NOMO-1 treated with DMSO at 0.1 percent for 48 hours (cell line): ENCODE data around the gene CCDC71L.

Experiments used
- DNase-seq: peaks from one replicate; lab custom pipeline; 2025; ENCODE audit not compliant: unreplicated experiment; lab: John Stamatoyannopoulos, UW

The CCDC71L gene

DNA sequence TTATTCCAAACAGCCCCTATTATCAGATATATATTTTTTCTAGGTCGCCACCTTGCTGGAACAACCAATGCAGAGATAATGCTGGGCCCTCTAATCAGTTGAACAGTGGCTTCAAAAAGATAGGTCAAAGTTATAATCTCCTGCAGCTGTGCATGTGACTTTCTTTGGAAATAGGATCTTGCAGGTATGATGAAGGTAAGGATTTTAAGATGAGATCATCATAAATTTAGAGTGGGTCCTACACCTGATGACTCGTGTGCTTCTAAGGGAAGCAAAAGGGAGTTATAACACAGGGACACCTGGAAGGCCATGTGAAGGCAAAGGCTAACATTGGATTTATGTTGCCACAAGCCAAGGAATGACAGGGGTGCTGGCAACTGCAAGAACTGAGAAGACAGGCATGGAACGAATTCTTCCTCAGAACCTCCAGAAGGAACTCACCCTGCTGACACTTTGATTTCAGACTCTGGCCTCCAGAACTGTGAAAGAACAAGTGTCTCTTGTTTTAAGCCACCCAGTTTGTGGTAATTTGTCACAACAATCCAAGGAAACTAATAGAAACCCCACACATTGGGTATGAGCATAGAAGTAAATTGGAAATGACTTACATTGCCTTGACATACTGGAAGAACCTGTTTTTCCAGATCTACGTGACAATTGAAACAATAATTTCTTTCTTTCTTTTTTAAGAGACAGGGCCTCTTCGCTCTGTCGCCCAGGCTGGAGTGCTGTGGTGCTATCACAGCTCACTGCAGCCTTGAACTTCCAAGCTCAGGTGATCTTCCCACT, 34.4 kb downstream of the CCDC71L start:
- no peak for DNase-seq

DNA sequence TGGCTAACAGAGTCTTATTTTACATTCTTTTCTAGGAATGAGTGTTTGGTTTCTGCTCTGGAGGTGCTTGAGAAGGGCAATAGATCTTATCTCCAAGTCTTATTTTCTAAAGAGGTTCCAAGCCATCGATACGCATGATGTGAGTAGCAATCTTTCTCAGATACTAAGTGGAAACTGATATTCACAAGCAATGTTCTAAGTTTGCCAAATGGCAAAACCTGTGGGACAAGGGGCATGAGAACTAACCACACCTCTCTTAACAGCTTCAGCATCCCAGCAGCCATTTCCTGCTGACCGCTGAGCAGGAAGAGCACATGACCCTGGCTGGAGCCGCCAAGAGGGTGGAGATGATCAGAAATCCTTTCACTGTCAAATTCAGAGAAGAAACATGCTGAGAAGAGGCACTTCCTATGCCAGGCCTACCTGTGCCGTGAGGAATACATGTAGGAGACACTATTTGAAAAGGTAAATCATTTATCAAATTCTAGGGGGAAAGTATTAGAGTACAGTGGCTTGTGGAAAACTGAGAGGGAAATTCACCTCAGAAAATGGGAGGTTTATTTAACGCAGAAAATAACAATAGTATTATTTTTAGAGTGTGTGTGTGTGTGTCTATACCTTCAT, 35.2 kb downstream of the CCDC71L start:
- DNase-seq: no peak

DNA sequence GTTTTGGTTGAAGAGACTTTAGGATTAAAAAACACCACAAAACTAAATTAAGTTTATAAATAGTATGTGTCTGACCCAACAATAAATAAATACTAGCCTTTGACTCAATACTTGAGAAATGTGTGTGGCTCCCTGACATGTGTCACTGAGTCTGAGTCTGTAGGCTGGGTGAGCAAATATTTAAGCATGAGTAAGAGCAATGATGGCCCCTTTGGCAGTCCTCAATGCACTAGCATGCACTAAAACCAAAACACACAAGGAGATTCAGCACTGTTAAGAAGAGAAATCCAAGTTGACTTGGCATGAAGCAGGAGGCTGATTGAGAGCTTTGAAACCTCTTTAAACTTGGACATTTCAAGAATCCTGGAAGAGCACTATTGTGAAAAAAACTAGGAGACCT, 37.1 kb downstream of the CCDC71L start:
- DNase-seq: no peak

DNA sequence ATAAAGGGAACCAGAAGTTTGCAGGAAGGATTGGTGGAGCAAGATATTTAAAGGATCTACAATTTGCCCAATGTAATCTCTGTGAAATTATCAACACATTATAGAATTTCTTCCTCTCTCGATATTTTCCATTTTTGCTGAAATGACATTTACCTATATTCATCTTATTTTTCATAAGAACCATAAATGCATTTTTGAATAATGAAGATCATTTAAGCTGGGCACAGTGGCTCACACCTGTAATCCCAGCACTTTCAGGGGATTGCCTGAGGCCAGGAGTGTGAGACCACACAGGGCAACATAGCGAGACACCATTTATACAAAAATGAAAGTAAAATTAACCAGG, 37.7 kb downstream of the CCDC71L start:
- DNase-seq: no peak

DNA sequence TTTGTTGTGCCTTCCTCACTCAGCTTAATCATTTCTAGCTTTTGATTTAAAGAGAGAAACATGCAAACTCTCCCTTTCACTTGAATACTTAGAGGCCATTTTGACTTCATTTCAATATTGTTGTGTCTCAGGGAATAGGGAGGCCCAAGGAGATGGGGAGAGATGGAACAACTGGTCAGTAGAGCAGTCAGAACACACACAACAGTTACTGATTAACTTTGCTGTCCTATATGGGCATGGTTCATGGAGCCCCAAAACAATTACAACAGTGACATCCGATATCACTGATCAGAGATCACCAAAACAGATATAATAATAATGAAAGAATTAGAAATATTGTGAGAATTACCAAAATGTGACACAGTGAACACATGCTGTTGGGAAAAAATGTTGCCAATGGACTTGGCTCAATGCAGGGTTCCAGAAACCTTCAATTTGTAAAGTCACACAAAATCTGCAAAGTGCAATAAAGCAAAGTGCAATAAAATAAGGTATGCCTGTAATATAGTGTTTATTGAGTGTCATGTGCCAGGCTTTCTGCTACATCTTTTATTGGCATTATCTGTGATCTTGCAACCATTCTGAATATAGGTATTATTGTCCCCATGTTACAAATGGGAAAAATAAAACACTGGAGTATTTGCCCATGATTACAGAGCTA, 38.2 kb downstream of the CCDC71L start:
- DNase-seq: no peak

DNA sequence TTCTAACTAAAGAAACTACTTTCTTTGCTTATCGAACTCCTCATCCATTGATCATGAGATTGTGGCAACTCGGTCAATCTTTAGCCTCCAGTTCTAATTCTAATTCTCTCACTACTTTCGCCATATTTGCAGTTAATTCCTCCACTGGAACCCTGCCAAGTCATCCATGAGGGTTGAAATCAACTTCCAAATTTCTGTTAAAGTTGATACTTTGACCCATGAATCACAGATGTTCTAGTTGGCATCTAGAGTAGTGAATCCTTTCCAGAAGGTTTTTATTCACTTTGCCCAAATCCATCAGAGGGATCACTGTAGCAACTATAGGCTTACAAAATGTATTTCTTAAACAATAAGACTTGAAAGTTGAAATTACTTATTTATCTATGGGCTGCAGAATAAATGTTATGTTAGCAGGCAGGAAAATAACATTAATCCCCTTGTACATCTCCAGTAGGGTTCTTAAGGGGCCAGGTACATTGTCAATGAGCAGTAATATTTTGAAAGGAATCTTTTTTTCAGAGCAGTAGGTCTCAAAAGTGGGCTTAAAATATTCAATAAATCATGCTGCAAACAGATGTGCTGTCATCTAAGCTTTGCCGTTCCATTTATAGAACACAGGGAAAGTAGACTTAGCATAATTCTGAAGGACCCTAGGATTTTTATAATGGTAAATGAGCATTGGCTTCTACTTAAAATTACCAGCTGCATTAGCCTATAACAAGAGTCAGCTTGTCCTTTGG, 39.4 kb downstream of the CCDC71L start:
- DNase-seq: no peak

DNA sequence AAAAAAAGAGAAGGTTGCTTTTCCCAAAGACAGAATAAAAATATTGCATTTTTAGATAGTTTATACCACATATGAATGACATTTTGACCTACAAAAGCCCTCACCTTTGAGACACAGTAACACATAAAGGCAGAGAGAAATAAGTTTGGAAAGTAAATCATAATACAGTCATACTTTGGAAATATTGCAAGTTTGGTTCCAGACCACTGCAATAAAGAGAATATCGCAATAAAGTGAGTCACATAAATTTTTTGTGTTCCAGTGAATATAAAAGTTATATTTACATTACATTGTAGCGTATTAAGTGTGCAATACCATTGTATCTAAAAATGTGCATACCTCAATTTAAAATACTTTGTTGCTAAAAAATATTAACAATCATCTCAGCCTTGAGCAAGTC, 40.3 kb downstream of the CCDC71L start:
- DNase-seq: no peak

DNA sequence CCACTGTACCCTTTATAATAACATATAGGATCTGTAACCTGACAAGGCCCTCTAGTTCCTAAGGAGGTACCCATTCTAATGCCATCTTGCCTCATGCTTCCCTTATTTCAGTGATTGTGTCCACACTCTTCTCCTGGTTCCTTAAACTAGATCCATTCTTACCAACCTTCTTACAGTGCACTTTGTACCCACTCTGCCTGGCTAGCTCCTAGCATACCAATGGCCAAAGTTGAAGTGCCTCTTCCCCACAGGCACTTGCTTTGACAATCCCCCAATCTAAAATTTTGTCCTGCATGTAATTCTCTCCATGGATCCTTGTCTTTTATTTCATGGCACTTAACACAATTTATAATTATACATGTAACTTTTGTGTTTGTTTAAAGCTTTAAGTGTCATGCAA, 40.9 kb downstream of the CCDC71L start:
- DNase-seq: no peak

DNA sequence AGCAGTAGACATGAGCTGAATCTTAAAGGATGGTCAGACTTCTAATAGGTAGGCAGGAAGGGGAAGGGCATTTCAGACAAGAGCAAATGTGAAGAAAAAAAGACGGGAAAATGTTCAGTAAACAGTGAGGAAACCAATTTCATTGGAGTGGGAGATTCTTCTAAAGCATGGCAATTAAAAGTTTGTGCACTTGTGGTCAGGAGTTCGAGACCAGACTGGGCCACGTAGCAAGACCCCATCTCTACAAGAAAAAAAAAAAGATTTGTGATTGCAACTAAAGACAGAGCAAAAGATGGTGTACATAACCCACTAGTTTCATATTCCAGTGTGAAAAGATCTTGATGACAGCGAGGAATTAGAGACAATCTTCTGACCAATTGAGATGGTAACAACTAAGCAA, 41.7 kb downstream of the CCDC71L start:
- no peak for DNase-seq

DNA sequence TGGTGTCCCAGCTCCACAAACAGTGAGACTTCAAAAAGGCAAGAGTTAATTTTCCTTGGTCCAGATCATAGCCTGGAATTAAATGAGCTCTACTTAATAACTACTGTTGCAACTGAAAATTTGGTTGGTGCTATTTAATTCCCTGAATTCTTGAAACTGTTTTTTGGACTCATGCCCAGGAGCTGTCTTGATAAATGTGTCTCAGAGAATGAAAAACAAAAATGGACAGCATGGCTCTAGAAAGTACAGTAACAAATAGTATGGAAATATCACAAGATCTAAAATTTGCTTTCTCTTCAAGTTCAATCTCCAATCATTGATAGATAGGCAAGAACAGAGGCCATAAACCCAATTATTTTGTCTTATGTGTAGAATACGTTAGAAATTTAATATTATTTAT, 42.5 kb downstream of the CCDC71L start:
- DNase-seq: no peak

DNA sequence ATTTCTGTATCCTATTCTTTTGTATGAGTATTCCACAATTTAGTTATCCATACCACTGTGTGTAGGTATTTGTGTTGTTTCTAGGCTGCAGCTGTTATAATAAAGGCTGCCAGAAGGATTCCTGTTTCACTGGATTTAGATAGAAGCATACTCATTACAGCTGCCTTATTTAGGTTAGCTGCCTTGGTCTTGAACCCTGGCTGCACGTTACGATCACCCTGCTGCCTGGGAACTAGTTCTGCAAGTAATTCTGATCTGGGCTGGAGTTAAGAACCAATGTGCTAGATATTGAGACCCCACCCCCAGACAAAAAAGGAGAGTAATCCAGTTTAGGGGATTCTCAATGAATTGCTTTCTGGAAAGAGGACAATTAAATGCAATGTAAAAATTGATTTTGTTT, 43.1 kb downstream of the CCDC71L start:
- no peak for DNase-seq

DNA sequence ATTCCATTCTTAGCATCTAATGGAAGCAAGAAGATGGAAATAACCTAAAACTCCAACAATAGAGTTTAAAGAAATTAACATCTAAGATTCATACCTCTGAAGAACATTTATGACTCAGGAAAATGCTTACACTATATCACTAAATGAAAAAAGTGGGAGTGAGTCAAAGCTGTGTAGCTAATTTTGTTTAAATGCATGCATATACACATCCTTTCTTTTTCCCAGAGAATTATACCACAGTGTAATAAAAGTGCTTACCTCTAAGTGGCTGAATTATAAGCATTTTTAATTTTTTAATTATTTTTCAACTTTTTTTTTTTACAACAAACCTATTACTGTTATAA, 44.3 kb downstream of the CCDC71L start:
- no peak for DNase-seq

DNA sequence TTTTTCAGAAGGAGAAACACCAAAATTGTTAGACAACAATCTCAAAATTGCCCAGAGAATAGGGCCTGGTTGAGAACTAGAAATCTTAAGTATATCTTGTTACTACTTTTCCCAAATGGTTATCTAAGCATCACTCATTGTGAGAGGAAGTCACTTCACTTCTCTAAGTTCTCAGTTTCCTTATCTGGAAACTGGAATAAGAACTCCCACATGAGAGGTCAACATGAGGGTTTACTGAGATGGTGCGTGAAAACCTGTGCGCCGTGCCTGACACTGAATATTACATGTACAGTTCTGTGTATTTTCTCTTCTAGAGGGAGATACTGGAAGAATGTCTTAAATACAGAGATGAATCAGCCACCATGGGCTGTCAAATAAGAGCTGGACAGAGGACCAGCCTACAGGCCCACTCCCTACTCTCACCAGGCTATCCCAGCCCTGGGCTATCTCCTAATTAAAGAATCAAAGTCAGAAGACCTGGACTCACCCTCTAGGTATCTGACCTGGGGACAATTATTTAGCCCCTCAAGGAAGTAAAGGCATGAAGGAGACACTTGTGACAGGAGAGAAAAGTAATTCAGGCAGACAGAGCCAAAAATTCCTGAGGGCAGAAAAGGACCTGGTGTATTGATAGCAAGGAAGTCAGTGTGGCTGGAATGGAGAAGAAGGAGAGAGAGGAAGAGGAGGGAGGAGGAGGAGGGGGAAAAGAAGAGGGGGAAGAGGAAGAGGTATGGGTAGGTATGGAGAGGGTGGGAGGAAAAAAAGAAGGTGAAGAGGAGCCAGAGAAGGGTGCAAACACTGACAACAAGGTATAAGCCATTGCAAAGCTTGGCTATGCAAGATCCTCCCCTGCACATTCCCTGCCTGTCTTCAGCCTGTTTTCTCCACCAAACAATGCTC, 44.9 kb downstream of the CCDC71L start:
- DNase-seq: no peak

DNA sequence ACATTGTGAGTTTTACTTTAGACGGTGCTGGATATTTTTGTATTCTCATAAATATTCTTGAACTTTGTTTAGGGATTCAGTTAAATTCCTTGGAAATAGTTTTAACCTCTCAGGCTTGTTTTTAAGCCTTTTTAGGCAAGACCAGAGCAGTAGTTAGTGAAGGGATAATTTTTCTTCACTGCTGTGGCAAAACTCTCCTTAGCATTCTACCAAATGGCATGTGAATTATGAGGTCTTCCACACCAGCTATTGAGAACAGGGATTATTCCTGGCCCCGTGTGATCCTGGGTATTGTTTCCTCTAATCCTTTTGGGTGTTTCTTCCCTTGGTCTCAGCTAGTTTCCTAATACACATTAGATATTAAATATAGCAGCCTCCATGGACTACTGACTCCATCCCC, 46.2 kb downstream of the CCDC71L start:
- DNase-seq: no peak

DNA sequence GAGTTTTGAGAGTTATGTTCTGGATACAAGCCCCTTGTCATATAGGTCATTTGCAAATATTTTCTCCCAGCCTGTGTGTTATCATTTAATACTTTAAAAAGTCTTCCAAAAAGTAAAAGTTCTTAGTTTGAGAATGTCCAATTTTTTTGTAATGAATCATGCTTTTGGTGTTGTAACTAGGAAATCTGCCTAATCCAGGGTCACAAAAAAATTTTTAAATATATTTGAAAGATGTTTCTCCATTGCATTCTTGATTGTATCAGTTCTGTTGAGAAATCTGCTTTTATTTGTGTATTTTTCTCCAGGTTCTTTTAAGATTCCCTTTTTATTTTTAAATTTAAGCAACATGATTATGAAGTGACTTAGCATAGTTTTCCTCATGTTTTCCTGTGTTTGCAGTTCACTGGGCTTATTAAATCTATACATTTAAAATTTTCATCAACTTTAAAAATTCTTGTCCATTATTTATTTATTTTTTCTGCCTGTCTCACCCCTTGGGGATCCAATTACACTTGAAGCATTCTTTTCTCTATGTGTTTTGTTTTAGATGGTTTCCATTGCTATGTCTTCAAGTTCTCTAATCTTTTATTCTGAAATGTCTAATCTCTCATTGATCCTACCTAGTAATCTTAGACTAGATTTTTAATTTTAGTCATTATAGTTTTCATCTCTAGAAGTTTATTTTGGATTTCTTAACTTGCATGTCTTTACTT, 47.0 kb downstream of the CCDC71L start:
- DNase-seq: no peak

DNA sequence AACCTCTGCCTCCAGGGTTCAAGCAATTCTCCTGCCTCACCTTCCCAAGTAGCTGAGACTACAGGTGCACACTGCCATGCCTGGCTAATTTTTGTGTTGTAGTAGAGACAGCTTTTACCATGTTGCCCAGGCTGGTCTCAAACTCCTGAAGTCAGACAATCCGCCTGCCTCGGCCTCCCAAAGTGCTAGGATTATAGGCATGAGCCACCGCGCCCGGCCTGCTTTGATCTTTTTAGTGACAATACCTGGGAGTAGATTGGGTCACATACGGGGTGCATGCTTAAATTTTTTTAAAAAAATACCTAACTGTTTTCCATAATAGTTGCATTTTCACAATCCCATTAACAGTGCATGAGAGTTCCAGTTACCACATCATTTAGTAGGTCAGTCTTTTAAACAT, 47.7 kb downstream of the CCDC71L start:
- no peak for DNase-seq

DNA sequence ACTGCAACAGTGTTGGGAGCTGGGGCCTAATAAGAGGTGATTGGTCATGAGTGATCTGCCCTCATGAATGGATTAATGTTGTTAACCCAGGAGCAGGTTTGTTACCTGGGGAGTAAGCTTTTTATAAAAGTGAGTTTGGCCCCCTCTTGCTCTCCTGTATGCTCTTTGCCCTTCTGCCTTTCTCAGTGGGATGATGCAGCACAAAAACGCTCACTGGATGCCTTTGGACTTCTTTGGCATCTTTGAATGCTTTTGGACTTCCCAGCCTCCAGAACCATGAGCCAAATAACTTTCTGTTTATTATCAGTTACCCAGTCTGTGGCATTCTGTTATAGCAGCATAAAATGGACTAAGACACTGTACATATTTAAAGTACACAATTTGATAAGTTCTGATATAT, 48.5 kb downstream of the CCDC71L start:
- DNase-seq: no peak

DNA sequence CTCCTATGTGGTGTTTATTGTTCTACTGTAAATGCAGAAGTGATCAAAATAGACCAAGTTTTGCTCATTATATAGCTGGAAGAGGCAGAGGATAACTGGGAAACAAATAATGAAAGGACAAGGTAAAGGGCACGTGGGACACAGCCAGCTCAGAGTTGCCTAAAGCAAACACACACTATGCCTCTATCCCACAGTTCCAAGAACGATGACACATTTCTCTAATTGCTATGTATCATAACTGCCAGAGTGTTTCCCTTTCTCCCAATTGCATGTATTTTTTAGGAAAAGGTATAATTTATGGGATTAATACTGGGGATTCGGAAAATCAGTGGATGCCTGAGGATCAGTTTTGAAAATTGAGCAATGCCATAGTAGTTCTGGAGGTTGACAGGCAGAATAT, 49.0 kb downstream of the CCDC71L start:
- no peak for DNase-seq

DNA sequence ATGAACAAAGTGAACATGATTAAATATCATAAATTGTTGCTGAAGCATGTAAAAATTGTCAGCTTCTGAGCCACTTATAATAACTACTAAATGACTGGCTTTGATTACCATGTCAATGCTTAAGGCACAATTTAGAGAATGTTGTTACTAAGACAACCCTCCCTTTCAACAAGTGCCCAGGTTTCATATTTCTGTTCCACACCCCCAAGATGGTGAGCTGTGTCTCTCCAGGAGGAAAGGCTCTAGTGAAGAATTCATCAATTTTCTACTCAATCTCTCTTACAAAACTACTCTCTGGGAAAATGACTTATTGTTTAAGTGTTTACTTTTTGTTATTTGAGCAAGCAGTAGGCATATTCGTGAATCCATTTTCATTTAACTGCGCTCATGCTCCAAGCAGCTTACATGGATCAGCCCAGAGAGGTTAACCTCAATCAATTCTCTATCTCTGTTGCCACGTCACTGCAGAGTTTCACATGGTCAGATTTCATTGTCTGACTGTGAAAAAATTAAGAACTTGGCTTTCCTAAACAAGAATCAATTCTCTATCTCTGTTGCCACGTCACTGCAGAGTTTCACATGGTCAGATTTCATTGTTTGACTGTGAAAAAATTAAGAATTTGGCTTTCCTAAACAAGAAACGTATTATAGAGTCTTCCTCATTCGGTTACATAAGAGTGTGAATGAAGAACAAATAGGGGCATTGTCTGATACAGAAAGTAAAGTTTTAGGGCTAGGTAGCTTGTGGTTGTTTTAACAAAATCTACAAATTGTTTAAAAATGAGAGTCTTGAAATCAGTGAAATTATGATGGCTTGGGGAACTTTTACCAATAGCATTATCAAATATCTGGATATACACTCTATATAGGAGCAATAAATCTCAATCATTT, 49.7 kb downstream of the CCDC71L start:
- DNase-seq: no peak
